K562 treated with DMSO at 1 percent for 24 hours (cell line): ENCODE data around the gene THAP11. TPM values are rescaled to one million over a fixed set of nuclear protein-coding genes. Genes with fewer than 3 reads are reported as not detected.

ENCODE experiments used
- total RNA-seq: library from RNA; unstranded; fragments of 300-600 nt; gene quantifications from 2 replicates; pipeline ENCODE4 v1.2.3, GENCODE V29; 2022; ENCODE audit warnings: low read depth; ENCODE audit not compliant: insufficient read depth

THAP11 gene
- total RNA-seq: 58.7 and 62.7 TPM in 2 replicates

GRCh38 chr16:67841816-67842508 is at the start of gene THAP11:
Gene THAP11, plus strand, starts transcription at chr16:67842320. Its CDS starts 235 bp downstream, at chr16:67842555.

GRCh38 chr16:67806428-67807147 is 35.5 kb upstream of the THAP11 start, which contains the start of the genes RANBP10 and TSNAXIP1:
Gene RANBP10, minus strand, starts transcription at chr16:67806560. Its CDS starts 24 bp downstream, at chr16:67806536.
Gene TSNAXIP1, plus strand, starts transcription at chr16:67806889. Its CDS starts 261 bp downstream, at chr16:67807150.

GRCh38 chr16:67846320-67847063 is 4.4 kb downstream of the THAP11 start, which contains the start of gene NUTF2:
Gene NUTF2, plus strand, starts transcription at chr16:67846933. Its CDS starts 18,198 bp downstream, at chr16:67865131.

GRCh38 chr16:67847064-67847861 is 5.1 kb downstream of the THAP11 start, which contains the start of gene CENPT:
Gene CENPT, minus strand, starts transcription at chr16:67847693. Its CDS starts 13,834 bp downstream, at chr16:67833859.

GRCh38 chr16:67872631-67873434 is 30.7 kb downstream of the THAP11 start, which contains the start of gene EDC4:
Gene EDC4, plus strand, starts transcription at chr16:67873052. Its CDS starts 210 bp downstream, at chr16:67873262.

GRCh38 chr16:67884684-67885083 is 42.6 kb downstream of the THAP11 start, which contains the start of gene NRN1L:
Gene NRN1L, plus strand, starts transcription at chr16:67884885. Its CDS starts 19 bp downstream, at chr16:67884904.

GRCh38 chr16:67892899-67893742 is 51.0 kb downstream of the THAP11 start, which contains the start of gene PSKH1:
Gene PSKH1, plus strand, starts transcription at chr16:67893254. Its CDS starts 15,496 bp downstream, at chr16:67908750.

Other genes with a start within 250 kb of the THAP11 start
- 2.0 TPM in 2 replicates for gene CARMIL2, start 197.2 kb upstream of the THAP11 start, total RNA-seq
- 51.6 and 54.9 TPM in 2 replicates for gene ACD, start 182.1 kb upstream of the THAP11 start, total RNA-seq
- gene PARD6A, start 181.4 kb upstream of the THAP11 start, total RNA-seq: 1.3 and 4.6 TPM in 2 replicates
- 17.9 and 18.4 TPM in 2 replicates for gene ENKD1, start 175.6 kb upstream of the THAP11 start, total RNA-seq
- 1.1 and 2.5 TPM in 2 replicates for gene C16orf86, start 175.5 kb upstream of the THAP11 start, total RNA-seq
- gene GFOD2, start 123.0 kb upstream of the THAP11 start, total RNA-seq: 19.9 and 22.5 TPM in 2 replicates
- gene RANBP10, start 35.8 kb upstream of the THAP11 start, total RNA-seq: 16.9 and 17.6 TPM in 2 replicates
- 0.10 TPM in 1 of 2 replicates, not detected in the other for gene TSNAXIP1, start 35.4 kb upstream of the THAP11 start, total RNA-seq
- 76.3 and 84.1 TPM in 2 replicates for gene NUTF2, start 4.6 kb downstream of the THAP11 start, total RNA-seq
- 67.2 and 75.8 TPM in 2 replicates for gene CENPT, start 5.4 kb downstream of the THAP11 start, total RNA-seq
- 91.7 and 98.7 TPM in 2 replicates for gene EDC4, start 30.7 kb downstream of the THAP11 start, total RNA-seq
- 2.9 and 3.1 TPM in 2 replicates for gene NRN1L, start 42.6 kb downstream of the THAP11 start, total RNA-seq
- 46.0 and 46.8 TPM in 2 replicates for gene PSKH1, start 50.9 kb downstream of the THAP11 start, total RNA-seq
- 0.59 and 1.3 TPM in 2 replicates for gene CTRL, start 89.5 kb downstream of the THAP11 start, total RNA-seq
- gene PSMB10, start 94.5 kb downstream of the THAP11 start, total RNA-seq: 110 and 120 TPM in 2 replicates
- 5.5 and 9.9 TPM in 2 replicates for gene LCAT, start 101.8 kb downstream of the THAP11 start, total RNA-seq
- gene SLC12A4, start 126.3 kb downstream of the THAP11 start, total RNA-seq: 22.5 and 23.8 TPM in 2 replicates
- gene DPEP3, start 138.2 kb downstream of the THAP11 start, total RNA-seq: not detected in 2 replicates
- gene DPEP2, start 157.2 kb downstream of the THAP11 start, total RNA-seq: 2.8 and 3.0 TPM in 2 replicates
- gene DPEP2NB, start 173.6 kb downstream of the THAP11 start, total RNA-seq: not detected in 2 replicates
- gene DDX28, start 180.9 kb downstream of the THAP11 start, total RNA-seq: 17.4 and 20.0 TPM in 2 replicates
- 10.8 and 12.3 TPM in 2 replicates for gene DUS2, start 181.0 kb downstream of the THAP11 start, total RNA-seq
- 31.2 and 35.3 TPM in 2 replicates for gene NFATC3, start 243.1 kb downstream of the THAP11 start, total RNA-seq